ENCODE results near the gene CCDC33. TPM values are rescaled to one million over a fixed set of nuclear protein-coding genes. Genes with fewer than 3 reads are reported as not detected.

The CCDC33 gene
- total and polyA plus RNA-seq, 2 experiments from 2014 or later = 2.6 to 2.8 TPM

DNA sequence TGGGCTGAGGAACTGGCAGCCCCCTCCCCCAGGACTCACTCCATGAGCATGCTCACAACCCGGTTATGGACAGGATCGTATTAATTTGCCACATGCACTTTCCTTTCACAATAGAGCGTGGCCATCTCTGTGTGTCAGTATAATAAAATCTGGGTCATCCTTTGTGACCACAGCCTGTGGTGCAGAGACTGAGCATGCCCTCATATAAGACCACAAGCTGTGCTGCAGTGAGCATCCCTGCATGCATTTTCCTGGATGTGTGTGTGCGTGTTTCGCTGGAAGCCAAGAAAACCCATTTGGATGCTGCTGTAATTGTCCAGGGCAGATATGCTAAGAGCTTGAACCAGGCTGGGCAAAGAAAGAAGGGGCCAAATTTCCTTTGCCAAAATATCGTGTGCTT, 91.6 kb downstream of the CCDC33 start (continued):
- TF ChIP-seq, protein P1, sequence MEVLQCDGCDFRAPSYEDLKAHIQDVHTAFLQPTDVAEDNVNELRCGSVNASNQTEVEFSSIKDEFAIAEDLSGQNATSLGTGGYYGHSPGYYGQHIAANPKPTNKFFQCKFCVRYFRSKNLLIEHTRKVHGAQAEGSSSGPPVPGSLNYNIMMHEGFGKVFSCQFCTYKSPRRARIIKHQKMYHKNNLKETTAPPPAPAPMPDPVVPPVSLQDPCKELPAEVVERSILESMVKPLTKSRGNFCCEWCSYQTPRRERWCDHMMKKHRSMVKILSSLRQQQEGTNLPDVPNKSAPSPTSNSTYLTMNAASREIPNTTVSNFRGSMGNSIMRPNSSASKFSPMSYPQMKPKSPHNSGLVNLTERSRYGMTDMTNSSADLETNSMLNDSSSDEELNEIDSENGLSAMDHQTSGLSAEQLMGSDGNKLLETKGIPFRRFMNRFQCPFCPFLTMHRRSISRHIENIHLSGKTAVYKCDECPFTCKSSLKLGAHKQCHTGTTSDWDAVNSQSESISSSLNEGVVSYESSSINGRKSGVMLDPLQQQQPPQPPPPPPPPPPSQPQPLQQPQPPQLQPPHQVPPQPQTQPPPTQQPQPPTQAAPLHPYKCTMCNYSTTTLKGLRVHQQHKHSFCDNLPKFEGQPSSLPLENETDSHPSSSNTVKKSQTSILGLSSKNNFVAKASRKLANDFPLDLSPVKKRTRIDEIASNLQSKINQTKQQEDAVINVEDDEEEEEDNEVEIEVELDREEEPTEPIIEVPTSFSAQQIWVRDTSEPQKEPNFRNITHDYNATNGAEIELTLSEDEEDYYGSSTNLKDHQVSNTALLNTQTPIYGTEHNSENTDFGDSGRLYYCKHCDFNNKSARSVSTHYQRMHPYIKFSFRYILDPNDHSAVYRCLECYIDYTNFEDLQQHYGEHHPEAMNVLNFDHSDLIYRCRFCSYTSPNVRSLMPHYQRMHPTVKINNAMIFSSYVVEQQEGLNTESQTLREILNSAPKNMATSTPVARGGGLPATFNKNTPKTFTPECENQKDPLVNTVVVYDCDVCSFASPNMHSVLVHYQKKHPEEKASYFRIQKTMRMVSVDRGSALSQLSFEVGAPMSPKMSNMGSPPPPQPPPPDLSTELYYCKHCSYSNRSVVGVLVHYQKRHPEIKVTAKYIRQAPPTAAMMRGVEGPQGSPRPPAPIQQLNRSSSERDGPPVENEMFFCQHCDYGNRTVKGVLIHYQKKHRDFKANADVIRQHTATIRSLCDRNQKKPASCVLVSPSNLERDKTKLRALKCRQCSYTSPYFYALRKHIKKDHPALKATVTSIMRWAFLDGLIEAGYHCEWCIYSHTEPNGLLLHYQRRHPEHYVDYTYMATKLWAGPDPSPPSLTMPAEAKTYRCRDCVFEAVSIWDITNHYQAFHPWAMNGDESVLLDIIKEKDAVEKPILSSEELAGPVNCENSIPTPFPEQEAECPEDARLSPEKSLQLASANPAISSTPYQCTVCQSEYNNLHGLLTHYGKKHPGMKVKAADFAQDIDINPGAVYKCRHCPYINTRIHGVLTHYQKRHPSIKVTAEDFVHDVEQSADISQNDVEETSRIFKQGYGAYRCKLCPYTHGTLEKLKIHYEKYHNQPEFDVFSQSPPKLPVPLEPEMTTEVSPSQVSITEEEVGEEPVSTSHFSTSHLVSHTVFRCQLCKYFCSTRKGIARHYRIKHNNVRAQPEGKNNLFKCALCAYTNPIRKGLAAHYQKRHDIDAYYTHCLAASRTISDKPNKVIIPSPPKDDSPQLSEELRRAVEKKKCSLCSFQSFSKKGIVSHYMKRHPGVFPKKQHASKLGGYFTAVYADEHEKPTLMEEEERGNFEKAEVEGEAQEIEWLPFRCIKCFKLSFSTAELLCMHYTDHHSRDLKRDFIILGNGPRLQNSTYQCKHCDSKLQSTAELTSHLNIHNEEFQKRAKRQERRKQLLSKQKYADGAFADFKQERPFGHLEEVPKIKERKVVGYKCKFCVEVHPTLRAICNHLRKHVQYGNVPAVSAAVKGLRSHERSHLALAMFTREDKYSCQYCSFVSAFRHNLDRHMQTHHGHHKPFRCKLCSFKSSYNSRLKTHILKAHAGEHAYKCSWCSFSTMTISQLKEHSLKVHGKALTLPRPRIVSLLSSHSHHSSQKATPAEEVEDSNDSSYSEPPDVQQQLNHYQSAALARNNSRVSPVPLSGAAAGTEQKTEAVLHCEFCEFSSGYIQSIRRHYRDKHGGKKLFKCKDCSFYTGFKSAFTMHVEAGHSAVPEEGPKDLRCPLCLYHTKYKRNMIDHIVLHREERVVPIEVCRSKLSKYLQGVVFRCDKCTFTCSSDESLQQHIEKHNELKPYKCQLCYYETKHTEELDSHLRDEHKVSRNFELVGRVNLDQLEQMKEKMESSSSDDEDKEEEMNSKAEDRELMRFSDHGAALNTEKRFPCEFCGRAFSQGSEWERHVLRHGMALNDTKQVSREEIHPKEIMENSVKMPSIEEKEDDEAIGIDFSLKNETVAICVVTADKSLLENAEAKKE (CRISPR knock-in tag; IDR thresholded peaks at IDR 0.05) = no peak
- TF ChIP-seq NANOG (IDR thresholded peaks at IDR 0.05; ENCODE audit: borderline replicate concordance) (no peak), JUNB (IDR thresholded peaks at IDR 0.05; ENCODE audit: unreplicated experiment) (no peak), STAT1 (IDR thresholded peaks at IDR 0.05; ENCODE audit: unreplicated experiment) (no peak), POLR2AphosphoS5 (IDR thresholded peaks at IDR 0.05; ENCODE audit: low read depth) (no peak)
- TF ChIP-seq, protein P2, sequence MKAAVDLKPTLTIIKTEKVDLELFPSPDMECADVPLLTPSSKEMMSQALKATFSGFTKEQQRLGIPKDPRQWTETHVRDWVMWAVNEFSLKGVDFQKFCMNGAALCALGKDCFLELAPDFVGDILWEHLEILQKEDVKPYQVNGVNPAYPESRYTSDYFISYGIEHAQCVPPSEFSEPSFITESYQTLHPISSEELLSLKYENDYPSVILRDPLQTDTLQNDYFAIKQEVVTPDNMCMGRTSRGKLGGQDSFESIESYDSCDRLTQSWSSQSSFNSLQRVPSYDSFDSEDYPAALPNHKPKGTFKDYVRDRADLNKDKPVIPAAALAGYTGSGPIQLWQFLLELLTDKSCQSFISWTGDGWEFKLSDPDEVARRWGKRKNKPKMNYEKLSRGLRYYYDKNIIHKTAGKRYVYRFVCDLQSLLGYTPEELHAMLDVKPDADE (IDR thresholded peaks at IDR 0.05) = no peak
- TF ChIP-seq, protein P3, sequence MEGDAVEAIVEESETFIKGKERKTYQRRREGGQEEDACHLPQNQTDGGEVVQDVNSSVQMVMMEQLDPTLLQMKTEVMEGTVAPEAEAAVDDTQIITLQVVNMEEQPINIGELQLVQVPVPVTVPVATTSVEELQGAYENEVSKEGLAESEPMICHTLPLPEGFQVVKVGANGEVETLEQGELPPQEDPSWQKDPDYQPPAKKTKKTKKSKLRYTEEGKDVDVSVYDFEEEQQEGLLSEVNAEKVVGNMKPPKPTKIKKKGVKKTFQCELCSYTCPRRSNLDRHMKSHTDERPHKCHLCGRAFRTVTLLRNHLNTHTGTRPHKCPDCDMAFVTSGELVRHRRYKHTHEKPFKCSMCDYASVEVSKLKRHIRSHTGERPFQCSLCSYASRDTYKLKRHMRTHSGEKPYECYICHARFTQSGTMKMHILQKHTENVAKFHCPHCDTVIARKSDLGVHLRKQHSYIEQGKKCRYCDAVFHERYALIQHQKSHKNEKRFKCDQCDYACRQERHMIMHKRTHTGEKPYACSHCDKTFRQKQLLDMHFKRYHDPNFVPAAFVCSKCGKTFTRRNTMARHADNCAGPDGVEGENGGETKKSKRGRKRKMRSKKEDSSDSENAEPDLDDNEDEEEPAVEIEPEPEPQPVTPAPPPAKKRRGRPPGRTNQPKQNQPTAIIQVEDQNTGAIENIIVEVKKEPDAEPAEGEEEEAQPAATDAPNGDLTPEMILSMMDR (conservative IDR thresholded peaks at IDR 0.05; ENCODE audit: low read depth in 2 of 2) = no peak

All from GM23338 (cell line).